ENCODE data around the gene MXD4. TPM values are rescaled to one million over a fixed set of nuclear protein-coding genes. Genes with fewer than 3 reads are reported as not detected.

Gene MXD4
- total and polyA plus RNA-seq, 2 experiments from 2014 or later: 6.9 to 19.9 TPM

DNA sequence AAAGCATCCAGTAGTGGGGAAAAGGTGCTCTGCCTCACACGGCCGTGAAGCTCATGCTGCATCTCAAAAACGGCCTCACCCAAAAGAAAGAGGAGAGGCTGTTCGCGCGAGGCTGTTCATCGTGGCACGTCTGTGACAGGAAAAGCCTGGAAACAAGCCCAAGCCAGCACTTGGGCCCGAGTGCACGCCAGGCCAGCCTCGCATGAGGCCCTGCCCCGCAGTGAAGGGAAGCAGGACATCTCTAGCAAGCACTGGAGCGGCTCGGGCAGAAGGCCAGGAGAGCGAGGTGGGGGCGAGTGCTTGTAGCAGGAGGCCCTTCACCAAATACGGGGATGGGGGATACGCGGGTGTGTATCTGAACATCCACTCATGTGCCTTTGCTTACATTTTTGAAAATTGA, 39.9 kb upstream of the MXD4 start:
- Mint-ChIP-seq H3K27me3 (ENCODE audit: insufficient read depth, low read depth, poor library complexity) (peaks cover 10% of the 10 kb centered on the region), H3K9me3 (peaks cover 16% of the 10 kb centered on the region), H3K4me3 (no peak overlapping the region), H3K36me3 (ENCODE audit: low read depth) (peaks cover 6% of the 10 kb centered on the region; the same call in 2 of the 3 replicates), H3K4me1 (peaks cover 11% of the 10 kb centered on the region; the same call in 2 of the 3 replicates), H3K27ac (no peak overlapping the region)
- Histone ChIP-seq H3K4me3 (no peak overlapping the region), H3F3A (replicated peaks; ENCODE audit: low read depth) (0 out of 2 replicates have a peak, but pooled peaks cover 4% of the 10 kb centered on the region), H3K4me1 (ENCODE audit: insufficient read depth) (no peaks in the 10 kb centered on the region), H3K27ac (ENCODE audit: low read depth) (no peak overlapping the region), H3K27me3 (ENCODE audit: insufficient read depth) (no peaks in the 10 kb centered on the region), H2AFZ (no peak overlapping the region), H3K9me2 (ENCODE audit: insufficient read depth) (no peaks in the 10 kb centered on the region), H3K79me2 (replicated peaks; ENCODE audit: insufficient read depth) (no peaks in the 10 kb centered on the region), H4K20me1 (replicated peaks; ENCODE audit: insufficient read depth) (no peaks in the 10 kb centered on the region), H3K36me3 (ENCODE audit: insufficient read depth) (no peaks in the 10 kb centered on the region), H3K4me2 (no peak overlapping the region)
- TF ChIP-seq, protein P1, sequence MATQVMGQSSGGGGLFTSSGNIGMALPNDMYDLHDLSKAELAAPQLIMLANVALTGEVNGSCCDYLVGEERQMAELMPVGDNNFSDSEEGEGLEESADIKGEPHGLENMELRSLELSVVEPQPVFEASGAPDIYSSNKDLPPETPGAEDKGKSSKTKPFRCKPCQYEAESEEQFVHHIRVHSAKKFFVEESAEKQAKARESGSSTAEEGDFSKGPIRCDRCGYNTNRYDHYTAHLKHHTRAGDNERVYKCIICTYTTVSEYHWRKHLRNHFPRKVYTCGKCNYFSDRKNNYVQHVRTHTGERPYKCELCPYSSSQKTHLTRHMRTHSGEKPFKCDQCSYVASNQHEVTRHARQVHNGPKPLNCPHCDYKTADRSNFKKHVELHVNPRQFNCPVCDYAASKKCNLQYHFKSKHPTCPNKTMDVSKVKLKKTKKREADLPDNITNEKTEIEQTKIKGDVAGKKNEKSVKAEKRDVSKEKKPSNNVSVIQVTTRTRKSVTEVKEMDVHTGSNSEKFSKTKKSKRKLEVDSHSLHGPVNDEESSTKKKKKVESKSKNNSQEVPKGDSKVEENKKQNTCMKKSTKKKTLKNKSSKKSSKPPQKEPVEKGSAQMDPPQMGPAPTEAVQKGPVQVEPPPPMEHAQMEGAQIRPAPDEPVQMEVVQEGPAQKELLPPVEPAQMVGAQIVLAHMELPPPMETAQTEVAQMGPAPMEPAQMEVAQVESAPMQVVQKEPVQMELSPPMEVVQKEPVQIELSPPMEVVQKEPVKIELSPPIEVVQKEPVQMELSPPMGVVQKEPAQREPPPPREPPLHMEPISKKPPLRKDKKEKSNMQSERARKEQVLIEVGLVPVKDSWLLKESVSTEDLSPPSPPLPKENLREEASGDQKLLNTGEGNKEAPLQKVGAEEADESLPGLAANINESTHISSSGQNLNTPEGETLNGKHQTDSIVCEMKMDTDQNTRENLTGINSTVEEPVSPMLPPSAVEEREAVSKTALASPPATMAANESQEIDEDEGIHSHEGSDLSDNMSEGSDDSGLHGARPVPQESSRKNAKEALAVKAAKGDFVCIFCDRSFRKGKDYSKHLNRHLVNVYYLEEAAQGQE (IDR thresholded peaks at IDR 0.05; ENCODE audit: unreplicated experiment): no peak
- no peak for TF ChIP-seq EZH2 (IDR thresholded peaks at IDR 0.05; ENCODE audit: low read depth, unreplicated experiment)
- TF ChIP-seq, protein P2, sequence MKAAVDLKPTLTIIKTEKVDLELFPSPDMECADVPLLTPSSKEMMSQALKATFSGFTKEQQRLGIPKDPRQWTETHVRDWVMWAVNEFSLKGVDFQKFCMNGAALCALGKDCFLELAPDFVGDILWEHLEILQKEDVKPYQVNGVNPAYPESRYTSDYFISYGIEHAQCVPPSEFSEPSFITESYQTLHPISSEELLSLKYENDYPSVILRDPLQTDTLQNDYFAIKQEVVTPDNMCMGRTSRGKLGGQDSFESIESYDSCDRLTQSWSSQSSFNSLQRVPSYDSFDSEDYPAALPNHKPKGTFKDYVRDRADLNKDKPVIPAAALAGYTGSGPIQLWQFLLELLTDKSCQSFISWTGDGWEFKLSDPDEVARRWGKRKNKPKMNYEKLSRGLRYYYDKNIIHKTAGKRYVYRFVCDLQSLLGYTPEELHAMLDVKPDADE (IDR thresholded peaks at IDR 0.05): no peak
- TF ChIP-seq NANOG (IDR thresholded peaks at IDR 0.05; ENCODE audit: borderline replicate concordance): no peak
- no peak for TF ChIP-seq CREB1 (CRISPR knock-in tag; IDR thresholded peaks at IDR 0.05; ENCODE audit: low read depth)
- TF ChIP-seq, protein P3, sequence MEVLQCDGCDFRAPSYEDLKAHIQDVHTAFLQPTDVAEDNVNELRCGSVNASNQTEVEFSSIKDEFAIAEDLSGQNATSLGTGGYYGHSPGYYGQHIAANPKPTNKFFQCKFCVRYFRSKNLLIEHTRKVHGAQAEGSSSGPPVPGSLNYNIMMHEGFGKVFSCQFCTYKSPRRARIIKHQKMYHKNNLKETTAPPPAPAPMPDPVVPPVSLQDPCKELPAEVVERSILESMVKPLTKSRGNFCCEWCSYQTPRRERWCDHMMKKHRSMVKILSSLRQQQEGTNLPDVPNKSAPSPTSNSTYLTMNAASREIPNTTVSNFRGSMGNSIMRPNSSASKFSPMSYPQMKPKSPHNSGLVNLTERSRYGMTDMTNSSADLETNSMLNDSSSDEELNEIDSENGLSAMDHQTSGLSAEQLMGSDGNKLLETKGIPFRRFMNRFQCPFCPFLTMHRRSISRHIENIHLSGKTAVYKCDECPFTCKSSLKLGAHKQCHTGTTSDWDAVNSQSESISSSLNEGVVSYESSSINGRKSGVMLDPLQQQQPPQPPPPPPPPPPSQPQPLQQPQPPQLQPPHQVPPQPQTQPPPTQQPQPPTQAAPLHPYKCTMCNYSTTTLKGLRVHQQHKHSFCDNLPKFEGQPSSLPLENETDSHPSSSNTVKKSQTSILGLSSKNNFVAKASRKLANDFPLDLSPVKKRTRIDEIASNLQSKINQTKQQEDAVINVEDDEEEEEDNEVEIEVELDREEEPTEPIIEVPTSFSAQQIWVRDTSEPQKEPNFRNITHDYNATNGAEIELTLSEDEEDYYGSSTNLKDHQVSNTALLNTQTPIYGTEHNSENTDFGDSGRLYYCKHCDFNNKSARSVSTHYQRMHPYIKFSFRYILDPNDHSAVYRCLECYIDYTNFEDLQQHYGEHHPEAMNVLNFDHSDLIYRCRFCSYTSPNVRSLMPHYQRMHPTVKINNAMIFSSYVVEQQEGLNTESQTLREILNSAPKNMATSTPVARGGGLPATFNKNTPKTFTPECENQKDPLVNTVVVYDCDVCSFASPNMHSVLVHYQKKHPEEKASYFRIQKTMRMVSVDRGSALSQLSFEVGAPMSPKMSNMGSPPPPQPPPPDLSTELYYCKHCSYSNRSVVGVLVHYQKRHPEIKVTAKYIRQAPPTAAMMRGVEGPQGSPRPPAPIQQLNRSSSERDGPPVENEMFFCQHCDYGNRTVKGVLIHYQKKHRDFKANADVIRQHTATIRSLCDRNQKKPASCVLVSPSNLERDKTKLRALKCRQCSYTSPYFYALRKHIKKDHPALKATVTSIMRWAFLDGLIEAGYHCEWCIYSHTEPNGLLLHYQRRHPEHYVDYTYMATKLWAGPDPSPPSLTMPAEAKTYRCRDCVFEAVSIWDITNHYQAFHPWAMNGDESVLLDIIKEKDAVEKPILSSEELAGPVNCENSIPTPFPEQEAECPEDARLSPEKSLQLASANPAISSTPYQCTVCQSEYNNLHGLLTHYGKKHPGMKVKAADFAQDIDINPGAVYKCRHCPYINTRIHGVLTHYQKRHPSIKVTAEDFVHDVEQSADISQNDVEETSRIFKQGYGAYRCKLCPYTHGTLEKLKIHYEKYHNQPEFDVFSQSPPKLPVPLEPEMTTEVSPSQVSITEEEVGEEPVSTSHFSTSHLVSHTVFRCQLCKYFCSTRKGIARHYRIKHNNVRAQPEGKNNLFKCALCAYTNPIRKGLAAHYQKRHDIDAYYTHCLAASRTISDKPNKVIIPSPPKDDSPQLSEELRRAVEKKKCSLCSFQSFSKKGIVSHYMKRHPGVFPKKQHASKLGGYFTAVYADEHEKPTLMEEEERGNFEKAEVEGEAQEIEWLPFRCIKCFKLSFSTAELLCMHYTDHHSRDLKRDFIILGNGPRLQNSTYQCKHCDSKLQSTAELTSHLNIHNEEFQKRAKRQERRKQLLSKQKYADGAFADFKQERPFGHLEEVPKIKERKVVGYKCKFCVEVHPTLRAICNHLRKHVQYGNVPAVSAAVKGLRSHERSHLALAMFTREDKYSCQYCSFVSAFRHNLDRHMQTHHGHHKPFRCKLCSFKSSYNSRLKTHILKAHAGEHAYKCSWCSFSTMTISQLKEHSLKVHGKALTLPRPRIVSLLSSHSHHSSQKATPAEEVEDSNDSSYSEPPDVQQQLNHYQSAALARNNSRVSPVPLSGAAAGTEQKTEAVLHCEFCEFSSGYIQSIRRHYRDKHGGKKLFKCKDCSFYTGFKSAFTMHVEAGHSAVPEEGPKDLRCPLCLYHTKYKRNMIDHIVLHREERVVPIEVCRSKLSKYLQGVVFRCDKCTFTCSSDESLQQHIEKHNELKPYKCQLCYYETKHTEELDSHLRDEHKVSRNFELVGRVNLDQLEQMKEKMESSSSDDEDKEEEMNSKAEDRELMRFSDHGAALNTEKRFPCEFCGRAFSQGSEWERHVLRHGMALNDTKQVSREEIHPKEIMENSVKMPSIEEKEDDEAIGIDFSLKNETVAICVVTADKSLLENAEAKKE (CRISPR knock-in tag; IDR thresholded peaks at IDR 0.05): no peak
- TF ChIP-seq STAT1 (IDR thresholded peaks at IDR 0.05; ENCODE audit: unreplicated experiment): no peak
- TF ChIP-seq JUNB (IDR thresholded peaks at IDR 0.05; ENCODE audit: unreplicated experiment): no peak
- no peak for TF ChIP-seq POLR2AphosphoS5 (IDR thresholded peaks at IDR 0.05; ENCODE audit: low read depth)
- no peak for TF ChIP-seq EZH2phosphoT487 (IDR thresholded peaks at IDR 0.05; ENCODE audit: unreplicated experiment)
- TF ChIP-seq, protein P4, sequence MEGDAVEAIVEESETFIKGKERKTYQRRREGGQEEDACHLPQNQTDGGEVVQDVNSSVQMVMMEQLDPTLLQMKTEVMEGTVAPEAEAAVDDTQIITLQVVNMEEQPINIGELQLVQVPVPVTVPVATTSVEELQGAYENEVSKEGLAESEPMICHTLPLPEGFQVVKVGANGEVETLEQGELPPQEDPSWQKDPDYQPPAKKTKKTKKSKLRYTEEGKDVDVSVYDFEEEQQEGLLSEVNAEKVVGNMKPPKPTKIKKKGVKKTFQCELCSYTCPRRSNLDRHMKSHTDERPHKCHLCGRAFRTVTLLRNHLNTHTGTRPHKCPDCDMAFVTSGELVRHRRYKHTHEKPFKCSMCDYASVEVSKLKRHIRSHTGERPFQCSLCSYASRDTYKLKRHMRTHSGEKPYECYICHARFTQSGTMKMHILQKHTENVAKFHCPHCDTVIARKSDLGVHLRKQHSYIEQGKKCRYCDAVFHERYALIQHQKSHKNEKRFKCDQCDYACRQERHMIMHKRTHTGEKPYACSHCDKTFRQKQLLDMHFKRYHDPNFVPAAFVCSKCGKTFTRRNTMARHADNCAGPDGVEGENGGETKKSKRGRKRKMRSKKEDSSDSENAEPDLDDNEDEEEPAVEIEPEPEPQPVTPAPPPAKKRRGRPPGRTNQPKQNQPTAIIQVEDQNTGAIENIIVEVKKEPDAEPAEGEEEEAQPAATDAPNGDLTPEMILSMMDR (conservative IDR thresholded peaks at IDR 0.05; ENCODE audit: low read depth in 2 of 2): no peak
- TF ChIP-seq ZNF331 (CRISPR knock-in tag; IDR thresholded peaks at IDR 0.05; ENCODE audit: low read depth): no peak
- TF ChIP-seq ZNF114 (CRISPR knock-in tag; IDR thresholded peaks at IDR 0.05): no peak
- no peak for DNase-seq (ENCODE audit: low spot score)
- no peak for ATAC-seq
